GM12873 (cell line): ENCODE measurements around the gene SCTR.

Experiments
- TF ChIP-seq, protein P1 (sequence below): IDR thresholded peaks from 2 replicates; pipeline ENCODE4 v1.5.1; 2012; ENCODE audit warnings: low read depth, mild to moderate bottlenecking, moderate library complexity, low read length, control low read depth; ENCODE audit not compliant: insufficient read depth; ENCODE audit errors: missing control alignments

Gene SCTR

DNA sequence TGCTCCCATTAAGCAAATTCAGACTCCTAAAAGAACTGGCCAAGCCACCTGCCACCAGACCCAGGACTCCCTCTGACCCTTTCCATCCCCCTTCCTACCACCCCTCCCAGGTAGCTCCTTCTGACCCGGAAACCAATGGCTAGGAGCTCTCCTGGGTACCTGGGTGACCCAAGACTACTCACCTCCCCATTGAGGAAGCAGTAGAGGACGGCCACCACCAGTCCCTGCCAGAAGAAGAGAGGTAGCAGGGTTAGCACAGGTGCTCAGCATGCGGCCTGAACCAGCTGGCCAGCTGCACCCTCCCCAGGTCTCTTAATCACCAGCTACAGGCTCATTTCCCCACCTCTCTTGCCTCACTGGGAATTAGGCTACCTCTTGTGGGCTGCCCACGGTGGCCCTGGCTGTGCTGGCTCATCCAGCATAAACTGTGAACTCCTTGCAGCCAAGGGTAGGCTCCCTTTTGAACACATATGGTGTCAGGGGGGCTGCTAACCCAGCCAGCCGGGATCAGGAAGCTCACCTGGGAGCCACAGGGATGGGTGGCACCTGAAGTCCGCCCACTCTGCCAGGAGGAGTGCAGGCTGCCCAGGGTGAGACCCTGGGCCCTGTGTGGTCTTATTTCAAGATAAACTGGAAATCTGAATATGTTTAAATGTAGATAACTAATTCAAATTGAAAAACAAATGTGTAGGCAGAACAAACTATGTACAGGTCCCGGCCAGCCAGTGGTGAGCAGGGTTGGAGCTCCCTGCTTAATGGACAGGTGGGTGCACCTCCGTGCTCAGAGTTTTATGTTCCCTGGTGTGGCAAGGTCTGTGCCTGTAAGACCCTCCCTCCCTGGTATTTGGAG lies 82.7 kb downstream of the SCTR start:
- TF ChIP-seq, protein P1, sequence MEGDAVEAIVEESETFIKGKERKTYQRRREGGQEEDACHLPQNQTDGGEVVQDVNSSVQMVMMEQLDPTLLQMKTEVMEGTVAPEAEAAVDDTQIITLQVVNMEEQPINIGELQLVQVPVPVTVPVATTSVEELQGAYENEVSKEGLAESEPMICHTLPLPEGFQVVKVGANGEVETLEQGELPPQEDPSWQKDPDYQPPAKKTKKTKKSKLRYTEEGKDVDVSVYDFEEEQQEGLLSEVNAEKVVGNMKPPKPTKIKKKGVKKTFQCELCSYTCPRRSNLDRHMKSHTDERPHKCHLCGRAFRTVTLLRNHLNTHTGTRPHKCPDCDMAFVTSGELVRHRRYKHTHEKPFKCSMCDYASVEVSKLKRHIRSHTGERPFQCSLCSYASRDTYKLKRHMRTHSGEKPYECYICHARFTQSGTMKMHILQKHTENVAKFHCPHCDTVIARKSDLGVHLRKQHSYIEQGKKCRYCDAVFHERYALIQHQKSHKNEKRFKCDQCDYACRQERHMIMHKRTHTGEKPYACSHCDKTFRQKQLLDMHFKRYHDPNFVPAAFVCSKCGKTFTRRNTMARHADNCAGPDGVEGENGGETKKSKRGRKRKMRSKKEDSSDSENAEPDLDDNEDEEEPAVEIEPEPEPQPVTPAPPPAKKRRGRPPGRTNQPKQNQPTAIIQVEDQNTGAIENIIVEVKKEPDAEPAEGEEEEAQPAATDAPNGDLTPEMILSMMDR: no peak

GRCh38 chr2:119440873-119441272 lies 83.4 kb downstream of the SCTR start:
- TF ChIP-seq, protein P1: no peak

DNA sequence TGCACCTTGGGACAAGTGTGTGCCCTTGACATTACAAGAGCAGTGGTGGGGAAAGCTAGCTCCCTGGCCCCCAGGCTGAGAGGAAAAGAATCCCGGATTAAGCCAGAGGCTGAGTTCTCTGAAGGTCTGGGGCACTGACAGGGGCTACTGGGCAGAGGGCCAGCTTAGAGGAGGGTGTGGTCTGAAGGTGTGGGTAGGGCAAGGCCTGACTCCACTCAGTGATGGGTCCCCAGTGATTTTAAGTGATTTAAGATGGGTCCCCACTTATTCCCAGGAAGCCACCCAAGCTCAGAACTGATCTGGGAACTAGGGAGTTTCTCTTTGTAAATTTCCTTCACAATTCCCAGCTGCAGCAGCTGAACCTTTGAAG lies 83.8 kb downstream of the SCTR start:
- TF ChIP-seq, protein P1: no peak

GRCh38 chr2:119439574-119440500 lies 84.4 kb downstream of the SCTR start:
- TF ChIP-seq, protein P1: no peak

DNA sequence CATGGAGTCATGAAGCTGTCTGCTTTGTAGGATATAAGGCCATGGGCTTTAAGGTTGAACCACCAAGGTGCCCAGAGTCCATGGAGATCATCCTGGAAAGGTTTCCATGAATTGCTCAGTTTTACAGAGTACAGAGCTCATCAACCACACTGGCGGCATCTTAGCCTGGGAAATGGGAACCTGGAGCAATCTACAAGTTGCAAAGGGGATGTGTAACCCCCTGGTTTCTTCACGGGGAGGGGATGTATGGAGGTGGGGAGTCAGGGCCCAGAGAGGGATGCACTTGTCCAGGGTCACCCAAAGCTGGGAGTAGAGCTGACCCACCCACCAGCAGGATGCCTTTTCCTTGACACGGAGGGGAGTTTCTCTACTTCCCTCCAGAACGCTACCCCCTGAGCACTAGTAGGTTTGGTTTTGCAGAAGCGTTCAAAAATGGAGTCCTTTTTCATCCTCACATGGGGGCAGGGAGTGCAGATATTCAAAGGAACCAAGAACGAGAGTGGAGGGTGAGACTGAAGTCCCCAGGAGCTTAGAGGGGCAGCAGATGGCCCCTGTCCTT lies 85.5 kb downstream of the SCTR start:
- TF ChIP-seq, protein P1: no peak

GRCh38 chr2:119438128-119438656 lies 86.1 kb downstream of the SCTR start:
- TF ChIP-seq, protein P1: no peak
